Esophagus muscularis mucosa (tissue), 4 donors: ENCODE results near the gene CPED1. TPM values are rescaled to one million over a fixed set of nuclear protein-coding genes. Genes with fewer than 3 reads are reported as not detected.
A peak's percentile ranks its signal among the peaks of the same experiment; 100 is the strongest.

ENCODE experiments used
- DNase-seq: peaks from one replicate; pipeline ENCODE4 v3.0.0-alpha.2; 2017; ENCODE audit errors: extremely low spot score
- H3K27ac ChIP-seq, 4 donors: fragments of 200-600 bp; sonication (generic); replicated peaks in 1 of 4; 1 replicate in 3 of 4; 2 replicates in 1 of 4; pipeline ENCODE4 v1.5.1; 2016 to 2019; ENCODE audit warnings: mild to moderate bottlenecking in 1 of 4
- H3K27me3 ChIP-seq, 4 donors: fragments of 200-600 bp; sonication (generic); one replicate each; pipeline versions ENCODE4 v1.5.1 to v1.6.0; 2016 to 2019
- H3K36me3 ChIP-seq, 4 donors: fragments of 200-600 bp; sonication (generic); one replicate each; pipeline ENCODE4 v1.5.1; 2016 to 2019
- H3K4me1 ChIP-seq, 4 donors: fragments of 200-600 bp; sonication (generic); one replicate each; pipeline ENCODE4 v1.5.1; 2016 to 2019
- H3K4me3 ChIP-seq, 4 donors: fragments of 200-600 bp; sonication (generic); 1 replicate in 2 of 4; 2 replicates in 2 of 4; pipeline ENCODE4 v1.5.1; 2016 to 2019; ENCODE audit warnings: mild to moderate bottlenecking in 4 of 4, moderate library complexity in 1 of 4
- H3K9me3 ChIP-seq, 4 donors: fragments of 200-600 bp; sonication (generic); 1 replicate in 3 of 4; 2 replicates in 1 of 4; pipeline ENCODE4 v1.5.1; 2016 to 2019
- EP300 ChIP-seq: sonication (generic); formaldehyde crosslinking; IDR thresholded peaks from one replicate; pipeline ENCODE4 v1.6.1; 2017; ENCODE audit warnings: antibody characterized with exemption
- POLR2A ChIP-seq: fragments of 450-650 bp; IDR thresholded peaks from one replicate; pipeline ENCODE4 v1.6.1; 2017; ENCODE audit warnings: antibody characterized with exemption, moderate library complexity, mild to moderate bottlenecking, low read depth
- POLR2AphosphoS5 ChIP-seq, 2 donors: sonication (generic); formaldehyde crosslinking; IDR thresholded peaks; one replicate each; pipeline ENCODE4 v1.6.1; 2017; ENCODE audit warnings: antibody characterized with exemption in 2 of 2
- WGBS: methylation state at CpG from one replicate; pipeline ENCODE4 v1.1.5; 2018; 5-methylcytosine and 5-hydroxymethylcytosine counted together
- intact Hi-C: fragments of 100-400 bp; cut with DNase I; formaldehyde crosslinking; loops from one replicate; pipeline ENCODE4 v1.15.1; 2023
- total RNA-seq, 4 donors: library from RNA; depleted of rRNA; stranded (reverse); fragments of >200 nt; gene quantifications; one replicate each; pipeline versions ENCODE4 v1.1.0 to v1.2.1, GENCODE V29; 2016
- TF ChIP-seq, protein P1 (sequence below), 3 experiments: fragments of 200-600 bp in 2 of 3; fragments of 450-650 bp in 1 of 3; sonication (generic) in 2 of 3; IDR thresholded peaks; one replicate each; pipeline ENCODE4 v1.5.1; 2017 to 2019; ENCODE audit warnings: antibody characterized with exemption in 3 of 3, mild to moderate bottlenecking in 2 of 3, moderate library complexity in 1 of 3

Gene CPED1
- total RNA-seq, 4 donors from 2014 or later: 28.1 to 81.8 (median 32.0) TPM

DNA sequence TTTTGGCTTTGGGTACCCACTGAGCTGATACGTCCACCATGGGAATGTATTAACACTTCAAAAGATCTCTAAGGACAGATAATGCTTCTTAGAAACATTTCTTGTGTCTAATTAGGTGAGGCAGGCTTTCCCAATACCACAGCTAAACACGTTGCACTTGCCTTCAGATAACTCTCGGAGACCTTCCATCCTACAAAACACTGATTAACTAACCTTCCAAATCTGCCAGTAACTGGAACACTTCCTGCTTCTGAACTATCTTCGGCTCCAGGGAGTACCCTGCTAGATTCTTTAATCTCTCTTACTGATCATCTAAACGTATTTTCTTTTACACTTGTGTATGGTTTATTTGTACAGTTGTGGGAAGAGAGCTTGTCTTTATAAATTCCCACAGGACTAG is 339.2 kb downstream of the CPED1 start:
- Histone ChIP-seq H3K36me3 (no peaks in the 10 kb centered on the region), H3K27ac (no peak overlapping the region), H3K27me3 (peaks cover 0 to 64% (median 32%) of the 10 kb centered on the region in 4 donors), H3K4me3 (no peak overlapping the region), H3K9me3 (no peaks in the 10 kb centered on the region), H3K4me1 (peaks cover 16 to 24% (median 22%) of the 10 kb centered on the region in 4 donors)
- intact Hi-C loops: no loop called here
- WGBS: 86% methylated on average over 5 of the region's 5 CpGs
- DNase-seq: no peak
- no peak for TF ChIP-seq POLR2A
- no peak for TF ChIP-seq POLR2AphosphoS5 (IDR thresholded peaks at IDR 0.05)
- TF ChIP-seq EP300: no peak
- TF ChIP-seq, protein P1, sequence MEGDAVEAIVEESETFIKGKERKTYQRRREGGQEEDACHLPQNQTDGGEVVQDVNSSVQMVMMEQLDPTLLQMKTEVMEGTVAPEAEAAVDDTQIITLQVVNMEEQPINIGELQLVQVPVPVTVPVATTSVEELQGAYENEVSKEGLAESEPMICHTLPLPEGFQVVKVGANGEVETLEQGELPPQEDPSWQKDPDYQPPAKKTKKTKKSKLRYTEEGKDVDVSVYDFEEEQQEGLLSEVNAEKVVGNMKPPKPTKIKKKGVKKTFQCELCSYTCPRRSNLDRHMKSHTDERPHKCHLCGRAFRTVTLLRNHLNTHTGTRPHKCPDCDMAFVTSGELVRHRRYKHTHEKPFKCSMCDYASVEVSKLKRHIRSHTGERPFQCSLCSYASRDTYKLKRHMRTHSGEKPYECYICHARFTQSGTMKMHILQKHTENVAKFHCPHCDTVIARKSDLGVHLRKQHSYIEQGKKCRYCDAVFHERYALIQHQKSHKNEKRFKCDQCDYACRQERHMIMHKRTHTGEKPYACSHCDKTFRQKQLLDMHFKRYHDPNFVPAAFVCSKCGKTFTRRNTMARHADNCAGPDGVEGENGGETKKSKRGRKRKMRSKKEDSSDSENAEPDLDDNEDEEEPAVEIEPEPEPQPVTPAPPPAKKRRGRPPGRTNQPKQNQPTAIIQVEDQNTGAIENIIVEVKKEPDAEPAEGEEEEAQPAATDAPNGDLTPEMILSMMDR (IDR thresholded peaks at IDR 0.05): no peak

DNA sequence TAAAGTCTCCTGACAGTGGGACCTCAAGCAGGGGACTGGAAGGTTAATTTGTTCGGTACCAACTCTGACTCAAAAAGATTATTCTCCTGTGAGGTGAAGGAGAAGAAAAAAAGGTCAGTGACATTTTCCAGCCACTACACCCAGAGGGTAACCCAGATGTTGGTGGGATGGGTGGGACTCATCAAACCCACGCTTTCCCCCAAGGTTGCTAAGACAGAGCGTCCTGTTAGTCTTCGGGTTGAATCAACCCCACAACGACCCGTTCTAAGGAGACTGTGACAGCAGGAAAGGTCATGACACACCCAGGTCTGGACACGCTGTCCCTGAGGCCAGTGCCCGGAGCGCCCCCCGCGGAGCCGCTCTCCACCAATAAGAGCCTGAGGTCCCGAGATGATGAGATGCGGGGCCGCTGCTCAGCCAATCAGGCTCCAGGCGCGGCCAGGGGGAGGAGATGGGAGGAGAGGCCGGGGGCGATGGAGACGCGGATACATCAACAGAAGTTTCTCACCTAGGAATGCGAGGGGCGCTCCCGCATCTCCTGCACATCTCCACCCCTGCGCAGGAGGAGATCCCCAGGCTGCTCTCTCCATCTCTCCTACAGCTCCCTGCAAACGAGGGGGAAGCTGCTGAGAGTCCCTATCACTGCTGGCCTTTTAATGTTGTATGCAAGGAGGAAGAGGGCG is 340.1 kb downstream of the CPED1 start, which contains the start of gene WNT16:
Gene WNT16, plus strand, starts transcription at position 493 of the 683 bp plus-strand sequence. CDS start 293 bp downstream, outside the sequence.
- H3K9me3 ChIP-seq: no peaks in the 10 kb centered on the region
- H3K27me3 ChIP-seq: peaks cover 0 to 70% (median 32%) of the 10 kb centered on the region in 4 donors
- H3K4me3 ChIP-seq: peak within 1 kb of the TSS; percentile 43 to 57 (median 45)
- intact Hi-C loops: no loop called here
- H3K27ac ChIP-seq: no peak within 1 kb of the TSS
- no peak for DNase-seq
- H3K4me1 ChIP-seq: peaks cover 16 to 24% (median 22%) of the 10 kb centered on the region in 4 donors
- H3K36me3 ChIP-seq: no peaks in the 10 kb centered on the region
- TF ChIP-seq POLR2A (no peak), EP300 (no peak), POLR2AphosphoS5 (IDR thresholded peaks at IDR 0.05) (no peak)
- TF ChIP-seq, protein P1 (IDR thresholded peaks at IDR 0.05): no peak
- WGBS: 28% methylated on average over 12 of the region's 27 CpGs

DNA sequence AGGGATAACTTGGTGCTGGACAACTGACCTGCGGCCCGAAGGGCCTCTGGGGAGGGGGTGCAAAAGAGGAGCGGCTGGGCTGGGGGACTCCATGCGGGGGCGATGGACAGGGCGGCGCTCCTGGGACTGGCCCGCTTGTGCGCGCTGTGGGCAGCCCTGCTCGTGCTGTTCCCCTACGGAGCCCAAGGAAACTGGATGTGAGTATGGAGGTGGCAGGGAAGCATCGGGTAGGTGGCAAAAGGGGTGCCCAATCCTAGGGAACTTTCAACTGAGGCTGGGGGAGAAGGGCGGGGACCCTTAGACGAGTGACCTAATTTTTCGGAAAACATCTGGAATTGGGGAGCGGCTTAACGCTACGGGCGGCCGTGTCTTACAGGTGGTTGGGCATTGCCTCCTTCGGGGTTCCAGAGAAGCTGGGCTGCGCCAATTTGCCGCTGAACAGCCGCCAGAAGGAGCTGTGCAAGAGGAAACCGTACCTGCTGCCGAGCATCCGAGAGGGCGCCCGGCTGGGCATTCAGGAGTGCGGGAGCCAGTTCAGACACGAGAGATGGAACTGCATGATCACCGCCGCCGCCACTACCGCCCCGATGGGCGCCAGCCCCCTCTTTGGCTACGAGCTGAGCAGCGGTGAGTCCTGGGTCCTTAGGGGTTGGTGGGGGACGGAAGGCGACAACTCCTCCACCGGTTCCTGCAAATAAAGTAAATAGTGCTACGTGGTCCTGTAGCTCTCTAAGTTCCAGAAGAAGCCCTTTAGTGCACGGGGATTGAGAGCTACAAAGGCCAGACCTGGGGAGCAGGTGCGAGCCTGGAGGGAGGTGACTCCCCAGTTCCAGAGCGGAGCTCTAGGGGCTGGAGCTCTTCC is 340.9 kb downstream of the CPED1 start:
- H3K4me1 ChIP-seq: peaks cover 16 to 24% (median 22%) of the 10 kb centered on the region in 4 donors
- intact Hi-C loops: no loop called here

DNA sequence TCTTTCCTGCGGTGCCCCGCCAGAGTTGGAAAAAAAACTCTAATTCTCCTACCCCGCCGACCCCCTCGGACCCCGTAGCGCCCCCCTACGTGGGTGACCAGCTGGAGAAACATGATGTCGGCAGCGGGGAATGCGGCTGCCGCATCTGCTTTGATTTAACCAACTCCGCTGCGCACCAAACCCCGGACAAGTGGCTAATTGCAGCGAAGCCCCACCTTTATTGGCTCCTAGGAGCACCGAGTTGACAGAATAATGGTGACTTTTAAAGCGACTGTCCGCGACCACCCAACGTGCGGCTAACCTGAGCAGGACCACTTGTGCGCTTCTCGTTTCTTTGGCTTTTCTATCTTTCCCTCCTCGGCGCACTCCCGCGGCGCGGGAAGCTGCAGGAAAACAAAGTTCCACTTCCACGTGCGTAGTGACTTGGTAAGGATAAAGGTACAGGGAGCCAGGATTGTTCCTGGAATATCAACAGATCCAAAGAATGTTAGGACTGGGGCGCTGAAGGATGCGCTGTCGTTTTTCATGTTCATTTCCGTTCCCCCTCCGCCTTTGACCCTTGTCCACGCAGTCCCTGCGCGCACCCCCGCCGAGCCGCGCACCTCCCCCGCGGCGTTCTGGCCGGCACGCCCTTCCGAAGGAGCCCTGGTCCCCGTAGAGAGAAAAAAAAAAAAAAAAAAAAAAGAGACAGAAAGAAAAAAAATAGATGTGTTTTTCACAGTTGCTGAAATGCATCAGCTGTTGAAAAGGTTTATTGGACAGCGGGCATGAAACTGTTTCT is 341.7 kb downstream of the CPED1 start:
- DNase-seq: no peak
- Histone ChIP-seq H3K36me3 (no peaks in the 10 kb centered on the region), H3K27me3 (peaks cover 0 to 74% (median 32%) of the 10 kb centered on the region in 4 donors), H3K27ac (no peak overlapping the region), H3K4me1 (peaks cover 16 to 24% (median 22%) of the 10 kb centered on the region in 4 donors), H3K4me3 (peak overlapping the region; percentile 43 to 57 (median 45)), H3K9me3 (no peaks in the 10 kb centered on the region)
- intact Hi-C loops: no loop called here
- 3% methylated on average over 36 of the region's 52 CpGs for WGBS
- TF ChIP-seq EP300: no peak
- no peak for TF ChIP-seq POLR2AphosphoS5 (IDR thresholded peaks at IDR 0.05)
- TF ChIP-seq, protein P1 (IDR thresholded peaks at IDR 0.05): no peak
- no peak for TF ChIP-seq POLR2A

More for the DNA sequence above, 340.9 kb downstream of the CPED1 start:
- H3K4me3 ChIP-seq: peak overlapping the region; percentile 43 to 57 (median 45)
- H3K27ac ChIP-seq: no peak overlapping the region
- no peaks in the 10 kb centered on the region for H3K36me3 ChIP-seq
- H3K27me3 ChIP-seq: peaks cover 0 to 72% (median 32%) of the 10 kb centered on the region in 4 donors
- no peaks in the 10 kb centered on the region for H3K9me3 ChIP-seq
- DNase-seq: no peak
- TF ChIP-seq POLR2AphosphoS5 (IDR thresholded peaks at IDR 0.05) (no peak), POLR2A (no peak), EP300 (no peak)
- TF ChIP-seq, protein P1 (IDR thresholded peaks at IDR 0.05): no peak
- 2% methylated on average over 40 of the region's 47 CpGs for WGBS
